Hepatocyte (in vitro differentiated cells): ENCODE measurements around the gene SRD5A1. TPM values are rescaled to one million over a fixed set of nuclear protein-coding genes. Genes with fewer than 3 reads are reported as not detected.

ENCODE experiments used
- DNase-seq: peaks from one replicate; pipeline ENCODE4 v3.0.0-alpha.2; 2016; ENCODE audit warnings: low spot score
- H2AFZ ChIP-seq: fragments of 200-600 bp; sonication (generic); 2 replicates; pipeline ENCODE4 v1.6.0; 2016; ENCODE audit warnings: antibody characterized with exemption, mild to moderate bottlenecking
- H3K27ac ChIP-seq: fragments of 200-600 bp; sonication (generic); 2 replicates; pipeline ENCODE4 v1.5.1; 2016; ENCODE audit warnings: mild to moderate bottlenecking
- H3K27me3 ChIP-seq: fragments of 200-600 bp; sonication (generic); 2 replicates; pipeline ENCODE4 v1.6.1; 2016
- H3K36me3 ChIP-seq: fragments of 200-600 bp; sonication (generic); replicated peaks from 2 replicates; pipeline ENCODE4 v1.5.1; 2016; ENCODE audit warnings: low read depth; ENCODE audit not compliant: insufficient read depth
- H3K4me1 ChIP-seq: fragments of 200-600 bp; sonication (generic); 2 replicates; pipeline ENCODE4 v1.5.1; 2016; ENCODE audit warnings: mild to moderate bottlenecking, moderate library complexity; ENCODE audit not compliant: insufficient read depth
- H3K4me2 ChIP-seq: fragments of 200-600 bp; sonication (generic); 2 replicates; pipeline ENCODE4 v1.6.0; 2016
- H3K4me3 ChIP-seq: fragments of 200-600 bp; sonication (generic); 2 replicates; pipeline ENCODE4 v1.5.1; 2016; ENCODE audit warnings: mild to moderate bottlenecking
- H3K79me2 ChIP-seq: fragments of 200-600 bp; sonication (generic); 2 replicates; pipeline ENCODE4 v1.6.0; 2017; ENCODE audit warnings: mild to moderate bottlenecking
- H3K9me2 ChIP-seq: fragments of 200-600 bp; sonication (generic); replicated peaks from 2 replicates; pipeline ENCODE4 v1.6.0; 2017; ENCODE audit warnings: mild to moderate bottlenecking; ENCODE audit not compliant: insufficient read depth
- H3K9me3 ChIP-seq: fragments of 200-600 bp; sonication (generic); 2 replicates; pipeline ENCODE4 v1.5.1; 2016; ENCODE audit warnings: low read depth, mild to moderate bottlenecking
- H4K20me1 ChIP-seq: fragments of 200-600 bp; sonication (generic); 2 replicates; pipeline ENCODE4 v1.6.0; 2016; ENCODE audit warnings: mild to moderate bottlenecking; ENCODE audit not compliant: insufficient read depth, poor library complexity, severe bottlenecking
- EZH2 ChIP-seq: fragments of 200-600 bp; sonication (generic); IDR thresholded peaks from 2 replicates; pipeline ENCODE4 v1.6.1; 2016; ENCODE audit warnings: antibody characterized with exemption, mild to moderate bottlenecking, borderline replicate concordance
- EZH2phosphoT487 ChIP-seq: fragments of 200-600 bp; sonication (generic); IDR thresholded peaks from one replicate; pipeline ENCODE4 v1.6.1; 2018; ENCODE audit warnings: antibody characterized with exemption, mild to moderate bottlenecking, low read depth, moderate library complexity; ENCODE audit not compliant: unreplicated experiment, severe bottlenecking
- WGBS: methylation state at CpG from one replicate; pipeline ENCODE4 v1.1.6; 2016; ENCODE audit warnings: low lambda C conversion rate; ENCODE audit errors: missing lambda C conversion rate; 5-methylcytosine and 5-hydroxymethylcytosine counted together
- polyA plus RNA-seq: library from polyadenylated mRNA; unstranded; fragments of >200 nt; fragmentation: Nextera tagmentation; extraction: Ambion mirVana; gene quantifications from 2 replicates; pipeline ENCODE4 v1.2.1, GENCODE V29; 2016
- total RNA-seq: library from RNA; depleted of rRNA; stranded (reverse); fragments of >200 nt; gene quantifications from 2 replicates; pipeline ENCODE4 v1.2.3, GENCODE V29; 2014
- TF ChIP-seq, protein P1 (sequence below): fragments of 200-600 bp; sonication (generic); IDR thresholded peaks from 2 replicates; pipeline ENCODE4 v1.5.1; 2016; ENCODE audit warnings: antibody characterized with exemption, mild to moderate bottlenecking; ENCODE audit not compliant: poor library complexity

SRD5A1 gene
- total and polyA plus RNA-seq, 2 experiments from 2014 or later = 8.6 to 12.1 TPM

DNA sequence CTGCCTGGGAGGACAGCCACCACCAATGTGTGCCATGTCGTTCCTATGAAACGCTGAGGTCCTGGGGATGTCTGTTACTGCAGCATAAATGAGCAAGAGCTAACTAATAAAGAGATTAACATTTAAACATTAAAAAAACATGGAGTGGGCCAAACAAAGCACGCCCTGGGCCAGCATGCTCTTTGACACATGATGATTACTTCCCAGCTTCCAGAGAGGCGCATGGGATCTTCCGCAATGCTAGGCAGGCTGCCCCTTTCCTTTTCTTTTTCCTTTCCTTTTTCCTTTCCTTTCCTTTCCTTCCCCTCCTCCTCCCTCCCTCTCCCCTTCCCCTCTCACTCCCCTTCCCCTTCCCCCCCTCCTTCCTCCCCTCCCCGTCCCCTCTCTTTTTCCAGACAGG, 69.4 kb downstream of the SRD5A1 start:
- Histone ChIP-seq H4K20me1 (no peaks in the 10 kb centered on the region), H3K9me3 (no peaks in the 10 kb centered on the region), H3K27me3 (no peaks in the 10 kb centered on the region), H3K4me1 (peaks cover 18% of the 10 kb centered on the region), H3K4me2 (no peak overlapping the region), H3K36me3 (no peaks in the 10 kb centered on the region), H2AFZ (no peak overlapping the region), H3K79me2 (no peaks in the 10 kb centered on the region), H3K9me2 (no peaks in the 10 kb centered on the region), H3K4me3 (no peak overlapping the region), H3K27ac (no peak overlapping the region)
- 95% methylated on average over 4 of the region's 6 CpGs for WGBS
- TF ChIP-seq, protein P1, sequence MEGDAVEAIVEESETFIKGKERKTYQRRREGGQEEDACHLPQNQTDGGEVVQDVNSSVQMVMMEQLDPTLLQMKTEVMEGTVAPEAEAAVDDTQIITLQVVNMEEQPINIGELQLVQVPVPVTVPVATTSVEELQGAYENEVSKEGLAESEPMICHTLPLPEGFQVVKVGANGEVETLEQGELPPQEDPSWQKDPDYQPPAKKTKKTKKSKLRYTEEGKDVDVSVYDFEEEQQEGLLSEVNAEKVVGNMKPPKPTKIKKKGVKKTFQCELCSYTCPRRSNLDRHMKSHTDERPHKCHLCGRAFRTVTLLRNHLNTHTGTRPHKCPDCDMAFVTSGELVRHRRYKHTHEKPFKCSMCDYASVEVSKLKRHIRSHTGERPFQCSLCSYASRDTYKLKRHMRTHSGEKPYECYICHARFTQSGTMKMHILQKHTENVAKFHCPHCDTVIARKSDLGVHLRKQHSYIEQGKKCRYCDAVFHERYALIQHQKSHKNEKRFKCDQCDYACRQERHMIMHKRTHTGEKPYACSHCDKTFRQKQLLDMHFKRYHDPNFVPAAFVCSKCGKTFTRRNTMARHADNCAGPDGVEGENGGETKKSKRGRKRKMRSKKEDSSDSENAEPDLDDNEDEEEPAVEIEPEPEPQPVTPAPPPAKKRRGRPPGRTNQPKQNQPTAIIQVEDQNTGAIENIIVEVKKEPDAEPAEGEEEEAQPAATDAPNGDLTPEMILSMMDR = no peak
- TF ChIP-seq EZH2 = no peak
- no peak for TF ChIP-seq EZH2phosphoT487
- DNase-seq = no peak

GRCh38 chr5:6703806-6704205, 70.6 kb downstream of the SRD5A1 start:
- WGBS = 78% methylated on average over 6 of the region's 6 CpGs
- Histone ChIP-seq H3K9me3 (no peaks in the 10 kb centered on the region), H3K27ac (peak overlapping the region; percentile 90), H3K27me3 (no peaks in the 10 kb centered on the region), H2AFZ (peak overlapping the region; percentile 32), H3K4me2 (peak overlapping the region; percentile 16), H3K79me2 (no peaks in the 10 kb centered on the region), H3K36me3 (no peaks in the 10 kb centered on the region), H3K4me3 (no peak overlapping the region), H3K9me2 (no peaks in the 10 kb centered on the region), H3K4me1 (peaks cover 18% of the 10 kb centered on the region), H4K20me1 (no peaks in the 10 kb centered on the region)
- DNase-seq = no peak
- TF ChIP-seq EZH2 (no peak), EZH2phosphoT487 (no peak)
- TF ChIP-seq, protein P1 = no peak

GRCh38 chr5:6704361-6704851, 71.2 kb downstream of the SRD5A1 start:
- Histone ChIP-seq H3K4me2 (peak overlapping the region; percentile 16), H3K27ac (peak overlapping the region; percentile 90), H3K4me3 (no peak overlapping the region), H3K79me2 (no peaks in the 10 kb centered on the region), H4K20me1 (no peaks in the 10 kb centered on the region), H2AFZ (peak overlapping the region; percentile 32), H3K9me2 (no peaks in the 10 kb centered on the region), H3K4me1 (peaks cover 18% of the 10 kb centered on the region), H3K36me3 (no peaks in the 10 kb centered on the region), H3K27me3 (no peaks in the 10 kb centered on the region), H3K9me3 (no peaks in the 10 kb centered on the region)
- peak; percentile 61 for DNase-seq
- WGBS = 39% methylated on average over 11 of the region's 11 CpGs
- TF ChIP-seq, protein P1 = no peak
- TF ChIP-seq EZH2 = no peak
- no peak for TF ChIP-seq EZH2phosphoT487
